GM19438 (cell line): ENCODE data around the gene ZNF407.

Experiments
- ATAC-seq: cut with Tn5 transposase; IDR thresholded peaks from one replicate; pipeline ENCODE4 v1.9.1; 2021; ENCODE audit warnings: low read depth; ENCODE audit not compliant: unreplicated experiment

The ZNF407 gene

DNA sequence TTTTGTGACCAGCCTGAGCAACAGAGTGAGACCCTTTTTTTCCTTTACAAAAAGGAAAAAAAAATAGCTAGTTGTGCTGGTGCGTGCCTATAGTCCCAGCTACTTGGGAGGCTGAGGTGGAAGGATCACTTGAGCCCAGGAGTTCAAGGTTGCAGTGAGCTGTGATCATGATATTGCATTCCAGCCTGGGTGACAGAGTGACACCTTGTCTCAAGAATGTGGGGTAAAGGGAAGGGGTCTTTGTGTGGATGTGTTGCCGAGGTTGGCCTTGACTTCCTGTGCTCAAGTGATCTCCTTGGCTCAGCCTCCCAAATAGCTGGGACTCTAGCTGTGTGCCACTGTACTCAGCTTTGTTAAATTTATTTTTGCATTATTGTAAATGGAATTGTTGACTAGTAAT, 120.6 kb downstream of the ZNF407 start:
- no peak for ATAC-seq

DNA sequence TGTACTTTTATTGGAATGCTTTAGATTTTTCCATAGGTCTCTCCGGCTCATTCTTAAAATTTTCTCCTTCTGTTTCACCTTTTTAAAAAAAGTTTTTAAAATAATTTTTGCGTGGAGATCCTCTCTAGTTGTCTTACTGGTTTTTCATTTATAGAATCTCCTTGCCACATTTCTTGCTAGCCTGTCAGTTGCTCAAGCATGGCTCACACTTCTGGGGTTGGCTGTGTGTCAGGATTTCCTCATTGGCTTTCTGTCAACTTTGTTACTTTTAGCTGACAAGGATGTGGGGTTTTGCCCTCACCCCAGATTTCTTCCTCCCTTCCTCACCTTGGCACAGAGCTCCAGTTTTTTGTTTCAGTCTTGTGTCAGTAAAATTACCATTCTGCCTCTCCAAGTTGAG, 124.6 kb downstream of the ZNF407 start:
- no peak for ATAC-seq

DNA sequence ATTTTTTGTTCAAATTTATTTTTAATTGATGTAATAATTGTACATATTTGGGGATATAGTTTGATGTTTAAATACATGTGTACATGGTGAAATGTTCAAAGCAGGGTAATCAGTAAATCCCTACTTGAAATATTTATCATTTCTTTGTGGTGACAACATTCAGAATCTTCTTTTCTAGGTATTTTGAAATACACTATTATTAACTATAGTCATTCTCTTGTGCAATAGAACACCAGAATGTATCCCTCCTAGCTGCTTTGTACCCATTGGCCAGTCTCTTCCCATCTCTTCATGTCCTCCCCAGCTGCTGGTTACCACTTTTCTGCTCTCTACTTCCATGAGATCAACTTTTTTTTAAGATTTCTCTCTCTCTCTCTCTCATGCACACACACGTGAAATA, 126.5 kb downstream of the ZNF407 start:
- ATAC-seq: no peak

DNA sequence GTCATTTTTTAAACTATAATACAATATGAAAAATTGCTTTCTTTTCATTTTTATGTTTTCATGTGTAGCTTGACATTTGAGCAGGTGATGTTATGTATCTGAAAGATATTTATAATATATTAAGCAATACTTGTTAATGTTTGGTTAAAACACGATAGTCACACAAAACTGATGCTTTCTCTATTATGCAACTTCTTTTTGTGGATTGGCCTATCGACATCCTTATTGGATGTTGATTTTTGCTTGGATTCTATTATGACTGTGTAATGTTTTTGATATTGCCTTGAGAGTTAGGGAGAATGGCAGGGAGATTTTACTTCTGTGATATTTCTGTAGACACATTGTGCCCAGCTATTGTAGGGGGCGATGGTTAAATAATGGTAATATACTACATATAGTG, 128.0 kb downstream of the ZNF407 start:
- ATAC-seq: no peak

- no peak for ATAC-seq
These were observed 130.9 kb downstream of the ZNF407 start for GRCh38 chr18:74728586-74728985.

DNA sequence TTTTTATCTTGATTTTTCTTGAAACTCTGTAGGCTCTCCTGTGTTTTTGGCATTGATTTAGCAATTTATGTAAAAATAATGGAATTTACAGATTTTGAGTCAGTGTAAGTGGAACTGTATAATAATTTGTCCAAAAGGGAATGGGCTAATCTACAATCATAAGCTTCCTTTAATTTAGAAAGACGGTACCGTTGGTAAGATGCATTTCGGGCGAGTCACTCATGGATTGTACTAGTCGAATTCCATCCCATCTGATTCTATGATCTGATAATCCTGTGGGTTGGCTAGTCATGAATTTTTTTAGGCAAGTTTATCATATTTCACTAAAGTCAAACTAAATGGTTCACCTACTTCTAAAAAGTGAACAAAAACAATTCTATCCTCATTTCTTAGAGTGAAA, 133.4 kb downstream of the ZNF407 start:
- ATAC-seq: no peak

DNA sequence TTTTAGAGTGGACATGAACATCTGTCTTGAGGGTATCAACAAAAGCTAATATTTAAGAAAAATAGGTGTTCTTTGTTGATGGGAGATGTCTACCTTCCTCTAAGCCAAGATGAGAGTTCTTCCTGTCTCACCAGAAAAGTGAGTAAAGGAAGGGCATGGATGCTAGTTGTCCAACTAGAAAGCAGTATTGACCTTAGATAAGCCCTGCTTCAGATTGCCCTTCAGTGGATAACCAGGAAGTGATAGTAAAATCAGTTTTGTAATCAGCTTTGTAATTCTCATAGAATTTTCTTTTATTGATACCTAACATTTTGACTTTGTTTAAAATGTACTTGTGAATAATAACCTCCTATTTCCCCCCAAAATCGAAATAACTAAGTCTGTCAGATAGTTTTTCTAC, 134.7 kb downstream of the ZNF407 start:
- no peak for ATAC-seq

GRCh38 chr18:74733598-74733997, 135.9 kb downstream of the ZNF407 start:
- ATAC-seq: no peak

GRCh38 chr18:74734013-74734444, 136.4 kb downstream of the ZNF407 start:
- ATAC-seq: no peak

DNA sequence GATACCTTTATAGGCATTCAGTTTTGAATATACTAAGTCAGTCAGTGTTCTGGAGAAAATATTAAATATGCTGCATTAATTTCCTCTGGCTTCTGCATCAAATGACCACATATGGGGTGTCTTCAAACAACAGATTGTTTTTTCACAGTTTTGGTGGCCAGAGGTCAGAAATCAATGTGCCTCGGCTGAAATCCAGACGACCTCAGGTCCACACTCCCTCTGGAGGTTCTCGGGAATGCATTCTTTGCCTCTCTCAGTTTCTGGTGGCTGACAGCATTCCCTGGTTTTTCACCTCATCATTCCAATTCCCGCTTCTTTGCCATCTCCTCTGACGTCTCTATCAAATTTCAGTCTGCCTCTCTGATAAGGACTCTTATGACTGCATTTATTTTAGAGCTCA, 142.3 kb downstream of the ZNF407 start:
- ATAC-seq: no peak

DNA sequence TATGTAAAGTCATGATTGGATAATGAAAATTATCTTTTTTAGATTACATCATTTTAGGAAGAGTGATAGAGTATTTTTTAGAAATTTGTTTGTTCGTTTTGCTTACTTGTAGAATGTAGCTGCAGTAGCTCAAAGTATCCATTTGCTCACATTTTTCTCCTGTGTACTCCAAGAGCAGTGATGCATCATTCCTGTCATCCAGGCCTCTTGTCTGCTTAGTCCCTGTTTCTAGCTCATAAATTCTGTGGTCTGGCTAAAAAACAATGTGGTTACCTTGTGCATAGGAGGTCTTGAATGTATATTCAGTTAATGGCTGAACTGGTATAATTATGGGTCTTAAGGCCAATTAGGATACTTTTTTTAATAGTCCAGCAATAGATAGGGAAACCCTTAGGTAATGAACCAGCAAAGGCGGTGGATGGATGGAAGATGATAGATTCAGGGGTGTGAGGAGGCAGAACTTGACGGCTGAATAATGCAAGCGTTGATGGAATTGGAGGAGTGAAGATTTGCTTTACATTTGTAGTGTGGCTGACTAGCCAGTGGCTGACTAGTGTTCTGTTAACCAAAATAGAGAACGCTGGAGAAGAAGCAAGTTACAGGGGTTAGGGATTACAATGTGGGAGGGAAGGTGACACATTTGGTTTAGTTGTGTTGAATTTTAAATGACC, 145.0 kb downstream of the ZNF407 start:
- ATAC-seq: no peak

DNA sequence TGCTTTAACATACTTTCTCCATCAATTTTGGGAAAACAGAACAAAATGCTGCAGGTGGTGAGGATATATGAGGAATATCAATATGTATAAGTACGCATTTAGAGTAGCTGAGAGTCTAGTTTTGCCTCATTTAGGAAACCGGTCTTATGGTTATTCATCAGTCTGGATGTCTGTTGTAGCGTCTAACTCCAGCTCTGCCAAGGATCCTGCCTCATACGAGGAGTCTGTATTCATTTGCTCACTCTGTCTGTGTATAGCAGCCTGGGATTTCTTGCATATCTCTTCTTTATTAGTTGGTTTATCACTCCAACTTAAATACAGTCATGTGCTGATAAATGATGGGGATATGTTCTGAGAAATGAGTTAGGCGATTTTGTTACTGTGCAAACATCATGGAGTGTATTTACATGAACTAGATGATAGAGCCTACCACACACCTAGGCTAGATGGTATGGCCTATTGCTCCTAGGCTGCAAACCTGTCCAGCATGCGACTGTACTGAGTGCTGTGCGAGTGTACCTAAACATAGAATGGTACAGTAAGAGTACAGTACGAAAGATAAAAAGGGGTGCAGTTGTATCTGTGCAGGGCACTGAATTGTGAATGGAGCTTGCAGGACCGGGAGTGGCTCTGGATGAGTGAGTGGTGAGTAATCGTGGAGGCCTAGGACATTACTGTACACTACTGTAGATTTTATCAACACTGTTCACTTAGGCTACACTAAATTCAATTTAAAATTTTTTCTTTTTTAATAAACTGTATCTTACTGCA, 148.1 kb downstream of the ZNF407 start:
- ATAC-seq: no peak

- no peak for ATAC-seq
These were observed 151.1 kb downstream of the ZNF407 start for GRCh38 chr18:74748809-74749208.

- ATAC-seq: no peak
These were observed 161.3 kb downstream of the ZNF407 start for GRCh38 chr18:74758995-74759394.

DNA sequence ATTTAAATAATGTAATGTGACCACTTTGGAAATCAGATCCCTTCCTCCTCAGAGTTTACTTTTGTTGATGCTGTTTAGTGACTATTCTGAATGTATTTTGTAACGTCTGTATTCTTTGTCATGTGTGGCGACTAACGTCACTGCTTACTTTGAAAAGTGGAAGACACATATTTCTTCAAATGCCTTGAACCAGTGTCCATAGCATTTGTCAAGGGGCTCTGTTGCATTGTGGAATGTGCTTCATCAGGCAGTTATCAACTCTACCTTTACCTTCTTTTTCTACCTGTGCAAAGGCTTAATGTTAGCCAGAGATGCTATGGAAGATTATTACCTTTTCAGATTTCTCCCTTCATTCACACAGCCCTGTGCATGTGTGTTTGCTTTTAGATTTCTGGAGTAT, 162.4 kb downstream of the ZNF407 start:
- ATAC-seq: no peak

DNA sequence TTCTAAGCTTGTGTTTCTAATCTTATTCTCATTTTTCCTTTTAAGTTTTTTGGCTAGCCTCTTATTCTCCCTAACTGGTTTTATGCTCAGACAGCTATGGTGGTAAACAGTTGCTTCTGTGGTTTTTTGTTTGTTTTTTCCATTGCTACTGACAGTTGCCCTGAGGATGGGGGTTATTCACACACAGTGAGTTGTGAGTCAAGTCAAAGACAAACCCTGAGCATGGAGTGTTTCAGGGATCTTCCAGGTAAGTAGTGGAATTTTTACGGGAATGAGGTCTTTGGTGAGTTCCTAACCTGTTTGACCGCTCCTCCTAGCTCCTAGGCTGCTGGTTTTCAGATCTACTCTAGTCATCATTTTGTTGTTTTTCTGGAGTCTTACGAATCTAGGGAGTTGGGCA, 162.8 kb downstream of the ZNF407 start:
- ATAC-seq: no peak

GRCh38 chr18:74766251-74766650, 168.6 kb downstream of the ZNF407 start:
- ATAC-seq: no peak

DNA sequence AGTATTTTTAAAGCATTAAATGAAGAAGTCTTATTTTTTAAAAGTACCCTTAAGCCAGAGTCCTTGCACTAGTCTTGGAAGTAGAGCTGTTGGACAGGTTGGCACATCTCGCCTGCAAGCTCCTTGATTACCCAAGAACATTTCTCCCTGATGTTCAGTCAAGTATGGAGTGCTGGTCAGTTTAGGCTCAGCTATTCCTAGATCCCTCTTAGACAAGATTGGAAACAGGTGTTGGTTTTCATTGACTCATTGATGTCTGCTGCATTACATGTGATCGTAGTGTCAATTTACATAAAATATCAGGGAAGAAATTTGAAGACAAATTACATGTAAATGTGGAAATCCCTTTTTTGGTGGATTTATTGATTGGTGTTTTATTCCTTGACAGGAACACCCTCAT, 170.4 kb downstream of the ZNF407 start:
- ATAC-seq: no peak

- ATAC-seq: peak; percentile 69
These were observed 175.5 kb downstream of the ZNF407 start for GRCh38 chr18:74773171-74773624.

DNA sequence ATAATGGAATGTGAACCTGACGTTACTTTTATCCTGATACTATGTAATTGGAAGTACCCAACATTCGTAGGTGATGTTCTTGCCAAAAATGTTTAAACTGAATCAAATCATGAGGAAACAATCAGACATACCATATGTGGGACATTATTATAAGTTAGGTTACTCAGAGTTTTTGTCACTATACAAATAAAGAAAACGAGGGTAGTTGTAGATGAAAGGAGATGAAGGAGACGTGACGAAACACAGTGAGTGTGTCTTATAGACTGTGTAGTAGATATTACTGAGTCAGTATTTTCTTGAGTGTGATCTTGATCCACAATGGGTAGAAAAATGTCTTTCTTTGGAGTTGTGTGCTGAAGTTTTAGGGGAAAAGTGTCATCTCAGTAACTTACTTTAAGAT, 176.8 kb downstream of the ZNF407 start:
- ATAC-seq: no peak

DNA sequence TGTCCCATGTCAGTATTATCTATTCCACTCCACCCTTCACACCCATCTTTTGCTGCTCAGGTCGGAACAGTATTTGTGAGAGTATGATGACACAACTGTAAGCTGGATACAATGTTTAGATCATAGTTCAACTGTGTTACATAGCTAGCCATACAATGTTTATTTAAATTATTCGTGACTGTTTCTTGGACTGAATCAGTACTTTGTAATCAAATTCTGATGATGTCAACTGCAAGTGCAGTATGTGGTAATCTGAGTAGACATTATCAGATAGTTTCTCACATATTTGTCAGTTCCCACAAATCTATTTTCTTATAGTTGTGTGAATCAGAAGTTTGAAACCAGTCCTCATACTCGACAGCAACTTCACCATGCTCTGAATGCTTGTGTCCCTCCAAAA, 177.6 kb downstream of the ZNF407 start:
- ATAC-seq: no peak

DNA sequence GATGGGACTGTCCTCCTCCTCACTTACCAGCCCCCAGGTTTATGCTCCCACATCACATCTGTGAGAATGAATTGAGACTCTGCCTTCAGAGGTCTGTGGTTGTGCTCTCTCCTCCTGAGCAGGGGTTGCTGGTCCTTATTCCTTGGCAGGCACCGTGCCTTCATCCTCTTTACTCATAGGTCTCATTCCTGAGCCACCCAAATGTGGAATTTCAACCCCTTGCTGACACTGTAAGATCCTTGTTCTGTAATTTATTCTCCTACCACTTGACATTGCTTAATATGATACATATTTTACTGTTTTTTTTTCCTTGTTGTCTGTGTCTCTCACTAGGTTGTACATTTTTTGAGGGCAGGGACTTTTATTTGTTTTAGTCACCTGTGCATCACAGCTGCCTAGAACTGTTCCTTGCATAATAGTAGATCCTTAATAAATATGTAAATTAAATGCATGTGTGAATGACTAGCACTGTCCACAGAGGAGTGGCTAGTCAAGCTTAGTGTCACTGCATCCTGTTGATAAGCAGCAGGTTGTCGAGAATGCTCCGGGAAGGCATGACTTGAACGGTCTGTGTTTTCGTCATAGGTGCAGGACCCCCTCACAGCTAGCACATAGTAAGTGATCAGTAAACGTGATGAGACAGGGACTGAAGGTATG, 180.6 kb downstream of the ZNF407 start:
- ATAC-seq: no peak
